GM19238 (cell line): Measurements from ENCODE around the gene DHX32.

Experiments used
- DNase-seq: peaks from one replicate; pipeline ENCODE4 v3.0.0; 2011; ENCODE audit warnings: low spot score; ENCODE audit not compliant: insufficient read length

DHX32 gene

GRCh38 chr10:125802739-125803138 lies 78.4 kb downstream of the DHX32 start:
- no peak for DNase-seq

DNA sequence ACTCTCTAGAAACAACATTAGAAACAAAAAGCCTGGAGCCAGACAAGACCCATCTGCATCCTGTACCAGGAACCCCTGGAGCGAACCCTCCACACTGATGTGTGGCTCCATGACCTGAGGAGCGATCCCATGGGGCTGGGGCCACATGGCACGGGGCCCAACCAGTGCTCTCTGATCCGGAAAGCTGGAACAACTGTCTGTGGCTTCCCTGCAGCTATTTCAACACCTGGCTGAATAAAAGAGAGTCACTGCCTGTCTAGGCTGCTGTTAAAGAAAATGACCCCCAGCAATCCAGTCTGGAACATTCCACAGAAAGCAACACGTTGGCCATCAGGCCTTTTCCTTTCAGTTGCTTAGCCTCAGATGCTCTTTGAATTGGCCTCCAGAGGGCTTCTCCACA lies 79.0 kb downstream of the DHX32 start:
- no peak for DNase-seq

GRCh38 chr10:125801574-125801973 lies 79.5 kb downstream of the DHX32 start:
- DNase-seq: no peak

DNA sequence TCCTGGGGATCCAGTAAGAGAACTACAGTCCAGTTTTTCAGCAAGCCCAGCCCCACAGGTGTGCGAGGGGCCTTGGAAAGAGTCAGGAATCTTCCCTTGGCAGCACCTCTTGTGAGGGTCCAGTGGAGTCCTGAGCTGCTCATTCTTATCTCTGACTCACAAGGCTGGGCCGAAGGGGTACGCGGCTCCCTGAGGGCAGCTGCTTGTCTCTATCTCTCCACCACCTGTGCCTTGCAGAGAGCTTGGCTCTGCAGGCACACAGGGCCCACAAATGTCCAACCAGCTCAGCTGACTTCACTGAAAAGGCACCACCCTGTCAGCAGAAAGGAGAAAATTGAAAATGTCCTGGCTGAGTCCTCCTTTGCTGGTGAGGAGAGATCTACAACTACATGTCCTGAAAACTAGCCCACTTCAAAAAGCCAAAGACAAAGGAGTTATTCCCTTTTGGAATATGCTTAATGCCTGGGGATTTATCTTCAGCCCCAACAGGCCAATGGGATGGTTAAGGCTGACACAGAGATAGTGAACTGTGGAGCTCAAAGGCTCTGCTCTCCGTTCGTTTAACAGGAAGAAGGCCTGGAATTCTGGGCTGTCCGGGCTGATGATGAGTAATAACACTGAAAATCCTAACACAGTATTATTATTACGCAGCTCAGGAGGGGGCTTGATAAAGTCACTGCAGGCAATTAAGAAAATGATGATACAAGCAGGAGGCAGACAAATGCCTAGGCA lies 81.5 kb downstream of the DHX32 start:
- DNase-seq: no peak

DNA sequence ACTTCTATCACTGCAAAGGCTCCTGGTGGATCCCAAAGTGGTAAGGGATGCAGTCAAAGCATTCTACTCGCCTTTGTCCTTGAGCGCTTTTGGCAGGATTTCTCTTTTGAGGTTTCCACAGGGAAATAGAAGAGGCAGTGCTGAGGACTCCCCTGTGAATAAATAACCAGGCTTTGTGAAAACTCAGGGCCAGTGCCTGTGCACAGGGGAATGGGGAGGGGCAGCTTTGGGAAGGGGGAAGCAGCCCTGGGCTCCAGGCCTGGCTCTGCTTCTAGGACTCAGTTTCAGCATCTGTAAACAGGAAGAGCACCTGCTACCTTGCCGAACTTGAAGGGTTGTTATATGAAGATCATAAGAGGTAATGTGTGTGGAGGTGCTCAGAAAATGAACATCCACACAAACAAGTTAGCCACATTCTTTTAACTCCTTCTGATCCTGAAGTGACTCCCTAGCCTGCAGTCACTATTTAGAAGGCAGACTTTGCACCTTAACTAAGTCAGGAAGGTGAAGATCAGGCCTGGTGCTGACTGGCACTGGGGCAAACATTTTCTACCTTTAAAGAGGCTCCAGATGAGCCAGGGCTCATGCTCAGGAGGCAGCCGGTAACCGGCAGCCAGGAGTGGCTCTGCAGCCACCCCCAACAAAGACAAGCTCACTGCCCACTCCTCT lies 83.0 kb downstream of the DHX32 start:
- no peak for DNase-seq

- no peak for DNase-seq
These were observed 83.7 kb downstream of the DHX32 start for GRCh38 chr10:125797424-125797823.

- DNase-seq: no peak
These were observed 85.4 kb downstream of the DHX32 start for GRCh38 chr10:125795637-125796190.

GRCh38 chr10:125795128-125795527 lies 86.0 kb downstream of the DHX32 start:
- no peak for DNase-seq

GRCh38 chr10:125792342-125793300 lies 88.5 kb downstream of the DHX32 start:
- DNase-seq: no peak

DNA sequence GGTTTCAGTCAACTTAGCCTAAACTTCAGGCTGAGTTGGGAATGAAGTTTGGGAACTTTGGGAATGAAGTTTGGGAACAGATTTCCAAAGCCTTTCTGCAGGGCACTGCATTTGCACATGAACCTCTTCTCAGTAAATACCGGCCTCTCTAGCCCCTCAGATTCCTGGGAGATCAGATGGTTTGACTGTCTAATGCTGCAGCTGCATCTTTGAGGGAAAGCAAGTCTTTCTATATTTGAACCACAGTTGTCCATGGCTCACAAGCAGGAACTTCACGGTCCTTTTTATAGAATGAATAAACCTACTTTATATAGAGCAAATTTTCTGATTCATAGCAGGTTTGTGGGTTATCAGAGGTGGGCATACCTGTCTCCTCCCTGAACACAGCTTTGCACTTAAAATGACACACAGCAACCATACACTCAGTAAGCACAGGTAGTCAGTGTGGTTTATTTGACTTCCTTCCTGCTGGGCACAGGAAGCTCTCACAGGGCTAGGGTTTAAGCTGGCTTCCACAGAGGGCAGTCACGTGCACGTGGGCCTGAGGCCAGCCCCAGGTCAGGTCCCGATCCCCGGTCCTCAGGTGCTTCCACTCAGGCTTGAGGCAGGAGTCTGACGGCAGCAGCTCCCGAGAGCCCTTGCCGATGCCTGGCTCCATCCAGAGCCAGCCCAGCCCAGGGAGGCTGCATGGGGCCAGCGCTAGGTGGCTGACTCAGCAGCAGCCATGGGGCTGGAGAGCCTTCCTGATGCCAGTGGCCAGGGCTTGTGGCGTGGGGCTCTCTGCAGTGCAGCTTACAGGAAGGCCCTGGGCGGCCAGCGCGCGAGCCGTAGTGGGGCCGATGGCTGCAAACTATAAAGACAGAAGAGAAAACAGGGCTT lies 92.7 kb downstream of the DHX32 start:
- no peak for DNase-seq
